ENCODE measurements around the gene MAPRE2. TPM values are rescaled to one million over a fixed set of nuclear protein-coding genes. Genes with fewer than 3 reads are reported as not detected.
"Not testable (repeated sequence)": the region's sequence is repeated elsewhere in the genome, so short reads cannot be mapped to it uniquely, and the experiment has no call there.

The MAPRE2 gene
- total and polyA plus RNA-seq, 4 donors: 65.3 to 203 (median 129) TPM

DNA sequence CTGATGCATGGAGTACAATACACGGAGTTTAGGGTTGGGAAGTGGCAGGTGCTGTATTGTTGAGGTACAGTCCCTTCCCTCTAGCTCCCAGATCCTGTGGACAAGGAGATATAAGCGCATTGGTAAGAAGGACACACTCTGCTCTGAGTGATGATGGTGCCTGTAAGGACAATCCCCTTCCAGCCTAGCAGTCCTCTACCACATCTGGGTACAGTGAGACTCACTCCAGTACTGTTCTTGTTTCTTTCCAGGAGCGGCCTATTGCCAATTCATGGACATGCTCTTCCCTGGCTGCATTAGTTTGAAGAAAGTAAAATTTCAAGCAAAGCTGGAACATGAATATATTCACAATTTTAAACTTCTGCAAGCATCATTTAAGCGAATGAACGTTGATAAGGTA is 56.0 kb downstream of the MAPRE2 start:
- WGBS (ENCODE audit: insufficient coverage): 100% methylated on average over 1 of the region's 5 CpGs
- Histone ChIP-seq H3K9me3 (ENCODE audit: control insufficient read depth, insufficient read depth, low read length) (no peaks in the 10 kb centered on the region), H3K4me1 (ENCODE audit: control insufficient read depth, insufficient read depth, low read length) (no peaks in the 10 kb centered on the region), H3K36me3 (ENCODE audit: control insufficient read depth, insufficient read depth, low read length) (no peaks in the 10 kb centered on the region), H3K4me3 (ENCODE audit: low read depth, low read length) (no peak overlapping the region), H3K27me3 (ENCODE audit: control insufficient read depth, insufficient read depth, low read length) (no peaks in the 10 kb centered on the region), H3K27ac (ENCODE audit: low read depth, low read length) (no peak overlapping the region)
- DNase-seq (ENCODE audit: low read depth in 4 of 6, low spot score in 6 of 6): no peak

DNA sequence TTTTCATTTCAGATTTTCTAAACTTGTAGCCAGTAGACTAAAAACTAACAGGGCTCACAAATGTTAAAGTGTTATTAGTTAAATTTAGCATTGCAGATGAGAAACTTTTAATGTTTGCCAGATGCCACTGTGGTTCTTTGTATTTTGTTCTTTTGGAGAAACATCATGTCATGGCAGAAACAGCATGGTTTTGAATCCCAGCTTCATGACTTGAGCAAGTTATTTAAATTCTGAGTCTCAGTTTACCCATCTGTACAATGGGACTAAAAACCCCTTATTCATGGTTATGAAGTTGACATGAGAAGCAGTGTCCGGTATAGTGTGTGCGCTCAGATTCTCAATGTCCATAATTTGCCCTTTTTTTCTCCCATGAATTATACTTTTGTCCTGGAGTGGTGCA is 56.5 kb downstream of the MAPRE2 start:
- H3K4me3 ChIP-seq (ENCODE audit: low read depth, low read length): no peak overlapping the region
- no CpG with 5 or more reads among the region's 2 CpGs for WGBS (ENCODE audit: insufficient coverage)
- no peak overlapping the region for H3K27ac ChIP-seq (ENCODE audit: low read depth, low read length)
- H3K27me3 ChIP-seq (ENCODE audit: control insufficient read depth, insufficient read depth, low read length): no peaks in the 10 kb centered on the region
- no peaks in the 10 kb centered on the region for H3K36me3 ChIP-seq (ENCODE audit: control insufficient read depth, insufficient read depth, low read length)
- no peaks in the 10 kb centered on the region for H3K9me3 ChIP-seq (ENCODE audit: control insufficient read depth, insufficient read depth, low read length)
- H3K4me1 ChIP-seq (ENCODE audit: control insufficient read depth, insufficient read depth, low read length): no peaks in the 10 kb centered on the region
- DNase-seq (ENCODE audit: low read depth in 4 of 6, low spot score in 6 of 6): no peak

DNA sequence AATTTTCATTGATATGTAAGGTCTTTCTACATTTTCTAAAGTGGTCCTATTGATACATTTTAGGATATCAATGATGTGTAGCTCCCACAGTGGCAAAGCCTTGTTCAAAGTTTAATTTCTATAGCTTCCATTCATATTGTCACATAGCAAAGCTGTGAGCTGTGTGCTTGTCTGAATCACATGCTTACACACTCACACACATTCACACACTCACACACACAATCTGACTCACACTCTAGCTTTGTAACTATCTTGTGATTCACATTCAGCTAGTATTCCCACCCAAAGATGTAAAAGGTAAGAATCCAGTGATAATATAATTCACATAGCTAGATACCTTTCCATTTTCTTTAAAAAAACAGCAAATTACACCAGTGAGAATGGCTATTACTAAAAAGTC is 58.7 kb downstream of the MAPRE2 start:
- H3K27me3 ChIP-seq (ENCODE audit: control insufficient read depth, insufficient read depth, low read length): no peaks in the 10 kb centered on the region
- no peak for DNase-seq (ENCODE audit: low read depth in 4 of 6, low spot score in 6 of 6)
- no peak overlapping the region for H3K27ac ChIP-seq (ENCODE audit: low read depth, low read length)
- no peaks in the 10 kb centered on the region for H3K36me3 ChIP-seq (ENCODE audit: control insufficient read depth, insufficient read depth, low read length)
- H3K9me3 ChIP-seq (ENCODE audit: control insufficient read depth, insufficient read depth, low read length): no peaks in the 10 kb centered on the region
- no peak overlapping the region for H3K4me3 ChIP-seq (ENCODE audit: low read depth, low read length)
- no peaks in the 10 kb centered on the region for H3K4me1 ChIP-seq (ENCODE audit: control insufficient read depth, insufficient read depth, low read length)

DNA sequence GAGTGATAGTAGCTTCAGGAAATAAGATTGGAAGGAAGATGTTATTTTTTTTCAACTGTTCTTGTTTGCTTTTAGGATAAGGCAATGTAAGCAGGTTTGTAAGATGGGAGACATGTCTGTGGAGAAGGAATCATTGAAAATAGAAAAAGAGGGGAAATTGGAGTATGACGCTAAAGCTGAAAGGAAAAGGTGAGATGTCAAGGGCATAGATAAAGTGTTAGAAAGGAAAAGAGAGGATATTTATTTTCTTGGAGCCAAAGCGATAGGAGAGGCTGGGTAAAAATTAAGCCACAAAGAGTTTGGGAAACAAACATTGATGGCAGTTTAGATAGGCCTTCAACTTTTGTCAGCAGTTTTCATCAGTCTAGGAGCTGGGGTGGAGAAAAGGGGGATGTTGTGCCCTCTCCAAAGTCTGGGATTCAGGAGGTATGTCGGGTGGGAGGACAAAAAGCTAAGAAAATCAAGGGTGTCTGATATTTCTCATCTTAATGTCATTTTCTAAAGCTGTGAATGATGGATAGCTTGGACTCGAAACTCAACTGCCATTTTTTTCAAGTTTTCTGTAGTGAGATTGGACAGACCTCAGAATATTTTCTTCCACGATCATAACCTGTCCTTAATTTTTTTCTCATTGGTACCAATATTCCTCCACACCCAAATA is 63.3 kb downstream of the MAPRE2 start:
- DNase-seq (ENCODE audit: low read depth in 4 of 6, low spot score in 6 of 6): no peak
- no peaks in the 10 kb centered on the region for H3K36me3 ChIP-seq (ENCODE audit: control insufficient read depth, insufficient read depth, low read length)
- no peaks in the 10 kb centered on the region for H3K9me3 ChIP-seq (ENCODE audit: control insufficient read depth, insufficient read depth, low read length)
- H3K4me3 ChIP-seq (ENCODE audit: low read depth, low read length): no peak overlapping the region
- H3K27ac ChIP-seq (ENCODE audit: low read depth, low read length): no peak overlapping the region
- H3K27me3 ChIP-seq (ENCODE audit: control insufficient read depth, insufficient read depth, low read length): no peaks in the 10 kb centered on the region
- no peaks in the 10 kb centered on the region for H3K4me1 ChIP-seq (ENCODE audit: control insufficient read depth, insufficient read depth, low read length)
- WGBS (ENCODE audit: insufficient coverage): 90% methylated on average over 2 of the region's 5 CpGs

DNA sequence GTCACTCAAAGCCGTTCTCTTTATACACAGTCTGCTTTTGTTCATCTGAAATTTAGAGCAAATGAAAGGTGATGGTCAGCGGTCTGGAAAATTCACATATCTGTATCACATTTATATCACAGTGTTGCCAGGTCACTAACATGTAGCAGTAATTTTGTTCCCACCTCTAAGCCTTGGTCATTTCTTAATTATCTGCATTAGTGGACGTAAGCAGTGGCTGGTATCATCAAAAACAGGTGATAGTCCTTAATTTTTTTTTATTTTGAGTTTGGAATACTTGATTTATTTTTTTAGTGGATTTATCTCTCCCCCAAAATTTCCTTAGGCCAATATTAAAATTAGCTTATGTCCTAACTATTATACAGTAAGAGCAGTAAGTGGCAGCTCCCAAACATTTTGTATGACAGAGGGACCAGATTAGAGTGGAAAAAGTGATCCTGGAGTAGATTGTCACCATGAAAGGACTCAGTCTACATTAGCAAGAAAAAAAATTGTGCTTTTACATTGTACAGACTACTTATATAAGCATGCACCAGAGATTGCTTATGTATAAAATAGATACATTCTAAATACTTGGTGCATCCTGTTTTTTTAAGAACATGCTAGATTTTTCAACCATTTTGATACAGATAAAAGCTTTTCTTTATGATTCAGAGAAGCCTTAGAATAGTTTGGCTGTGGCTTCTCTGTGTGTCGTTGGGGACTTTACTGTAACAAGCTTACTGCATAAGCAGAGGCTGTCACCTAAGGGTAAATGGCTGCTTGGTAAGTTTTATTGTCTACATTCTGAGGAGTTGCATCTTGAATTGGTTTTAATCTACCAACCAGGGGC is 65.0 kb downstream of the MAPRE2 start:
- no peaks in the 10 kb centered on the region for H3K27me3 ChIP-seq (ENCODE audit: control insufficient read depth, insufficient read depth, low read length)
- no peaks in the 10 kb centered on the region for H3K36me3 ChIP-seq (ENCODE audit: control insufficient read depth, insufficient read depth, low read length)
- WGBS (ENCODE audit: insufficient coverage): no CpG with 5 or more reads among the region's 4 CpGs
- H3K27ac ChIP-seq (ENCODE audit: low read depth, low read length): no peak overlapping the region
- no peaks in the 10 kb centered on the region for H3K9me3 ChIP-seq (ENCODE audit: control insufficient read depth, insufficient read depth, low read length)
- no peaks in the 10 kb centered on the region for H3K4me1 ChIP-seq (ENCODE audit: control insufficient read depth, insufficient read depth, low read length)
- peak in 1 of 6 donors; percentile 61 for DNase-seq (ENCODE audit: low read depth in 4 of 6, low spot score in 6 of 6)
- H3K4me3 ChIP-seq (ENCODE audit: low read depth, low read length): no peak overlapping the region

DNA sequence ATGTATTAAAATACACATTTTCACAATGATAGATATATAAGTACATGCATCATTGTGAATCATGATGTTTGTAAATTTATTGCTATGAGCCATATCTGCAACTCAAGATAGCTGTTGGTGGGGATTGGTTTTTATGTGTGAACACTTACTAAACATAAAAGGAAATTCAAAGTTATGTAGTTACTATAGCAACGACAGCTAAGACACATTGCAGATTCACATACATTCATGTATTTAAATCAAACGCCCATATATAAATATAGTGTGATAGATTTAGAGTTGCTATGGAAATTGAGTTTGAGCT is 65.6 kb downstream of the MAPRE2 start:
- peak in 2 of 6 donors; percentile 56 to 69 for DNase-seq (ENCODE audit: low read depth in 4 of 6, low spot score in 6 of 6)
- Histone ChIP-seq H3K36me3 (ENCODE audit: control insufficient read depth, insufficient read depth, low read length) (no peaks in the 10 kb centered on the region), H3K9me3 (ENCODE audit: control insufficient read depth, insufficient read depth, low read length) (peaks cover 2% of the 10 kb centered on the region), H3K4me3 (ENCODE audit: low read depth, low read length) (no peak overlapping the region), H3K27me3 (ENCODE audit: control insufficient read depth, insufficient read depth, low read length) (no peaks in the 10 kb centered on the region), H3K27ac (ENCODE audit: low read depth, low read length) (no peak overlapping the region), H3K4me1 (ENCODE audit: control insufficient read depth, insufficient read depth, low read length) (no peaks in the 10 kb centered on the region)
- no CpG with 5 or more reads among the region's 2 CpGs for WGBS (ENCODE audit: insufficient coverage)

DNA sequence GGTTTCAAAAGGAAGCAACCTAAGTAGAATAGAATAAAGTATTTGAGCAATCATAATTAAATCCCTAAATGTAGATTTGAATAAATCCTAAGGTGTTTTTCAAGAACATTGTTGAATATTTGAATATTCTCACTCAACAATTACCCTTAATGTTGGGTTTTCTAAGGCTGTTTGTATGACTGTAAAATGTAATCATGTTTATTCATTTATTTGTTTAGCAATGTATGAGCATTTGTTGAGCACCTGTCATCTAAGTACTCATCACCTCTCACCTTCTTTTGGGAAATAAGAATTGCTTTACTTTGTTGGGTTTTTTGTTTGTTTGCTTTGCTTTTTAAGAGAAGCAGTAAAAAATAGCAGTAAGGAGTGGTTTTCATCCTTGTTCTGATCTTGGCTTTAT is 66.0 kb downstream of the MAPRE2 start:
- H3K27ac ChIP-seq (ENCODE audit: low read depth, low read length): no peak overlapping the region
- peaks cover 2% of the 10 kb centered on the region for H3K9me3 ChIP-seq (ENCODE audit: control insufficient read depth, insufficient read depth, low read length)
- H3K36me3 ChIP-seq (ENCODE audit: control insufficient read depth, insufficient read depth, low read length): no peaks in the 10 kb centered on the region
- no peaks in the 10 kb centered on the region for H3K4me1 ChIP-seq (ENCODE audit: control insufficient read depth, insufficient read depth, low read length)
- H3K27me3 ChIP-seq (ENCODE audit: control insufficient read depth, insufficient read depth, low read length): no peaks in the 10 kb centered on the region
- DNase-seq (ENCODE audit: low read depth in 4 of 6, low spot score in 6 of 6): no peak
- no peak overlapping the region for H3K4me3 ChIP-seq (ENCODE audit: low read depth, low read length)

DNA sequence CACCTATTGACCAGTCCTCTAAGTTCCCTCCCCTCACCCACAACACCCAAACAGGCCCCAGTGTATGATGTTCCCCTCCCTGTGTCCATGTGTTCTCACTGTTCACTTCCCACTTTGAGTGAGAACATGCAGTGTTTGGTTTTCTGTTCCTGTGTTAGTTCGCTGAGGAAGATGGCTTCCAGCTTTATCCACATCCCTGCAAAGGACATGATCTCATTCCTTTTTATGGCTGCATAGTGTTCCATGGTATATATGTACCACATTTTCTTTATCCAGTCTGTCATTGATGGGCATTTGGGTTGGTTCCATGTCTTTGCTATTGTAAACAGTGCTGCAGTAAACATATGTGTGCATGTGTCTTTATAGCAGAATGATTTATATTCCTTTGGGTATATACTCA is 66.9 kb downstream of the MAPRE2 start:
- not testable (repeated sequence) for H3K36me3 ChIP-seq (ENCODE audit: control insufficient read depth, insufficient read depth, low read length); H3K27me3 ChIP-seq (ENCODE audit: control insufficient read depth, insufficient read depth, low read length); DNase-seq (ENCODE audit: low read depth in 4 of 6, low spot score in 6 of 6); H3K4me3 ChIP-seq (ENCODE audit: low read depth, low read length); H3K4me1 ChIP-seq (ENCODE audit: control insufficient read depth, insufficient read depth, low read length); H3K27ac ChIP-seq (ENCODE audit: low read depth, low read length); H3K9me3 ChIP-seq (ENCODE audit: control insufficient read depth, insufficient read depth, low read length)
- WGBS (ENCODE audit: insufficient coverage): 100% methylated on average over 1 of the region's 1 CpG

DNA sequence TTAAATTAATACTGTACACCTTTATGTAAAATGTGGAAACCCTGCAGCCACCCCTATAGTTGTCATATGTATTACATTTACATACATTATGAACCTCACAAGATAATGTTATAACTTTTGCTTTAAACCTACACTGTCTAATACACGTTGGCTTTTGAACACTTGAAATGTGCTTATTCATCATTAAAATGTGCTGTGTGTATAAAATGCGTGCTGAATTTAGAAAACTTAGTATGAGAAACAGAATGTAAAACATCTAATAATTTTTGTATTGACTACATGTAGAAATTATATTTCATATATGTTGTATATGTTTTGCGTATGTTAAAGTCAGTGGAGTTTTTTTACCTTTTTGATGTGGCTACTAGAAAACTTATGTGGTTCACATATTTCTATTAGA is 68.8 kb downstream of the MAPRE2 start:
- H3K4me1 ChIP-seq (ENCODE audit: control insufficient read depth, insufficient read depth, low read length): no peaks in the 10 kb centered on the region
- no peaks in the 10 kb centered on the region for H3K36me3 ChIP-seq (ENCODE audit: control insufficient read depth, insufficient read depth, low read length)
- no peaks in the 10 kb centered on the region for H3K27me3 ChIP-seq (ENCODE audit: control insufficient read depth, insufficient read depth, low read length)
- no peak overlapping the region for H3K4me3 ChIP-seq (ENCODE audit: low read depth, low read length)
- no CpG with 5 or more reads among the region's 3 CpGs for WGBS (ENCODE audit: insufficient coverage)
- H3K9me3 ChIP-seq (ENCODE audit: control insufficient read depth, insufficient read depth, low read length): peaks cover 2% of the 10 kb centered on the region
- no peak for DNase-seq (ENCODE audit: low read depth in 4 of 6, low spot score in 6 of 6)
- no peak overlapping the region for H3K27ac ChIP-seq (ENCODE audit: low read depth, low read length)

Data from spinal cord (tissue), 10 donors.